ENCODE measurements around the gene CLCF1. TPM values are rescaled to one million over a fixed set of nuclear protein-coding genes. Genes with fewer than 3 reads are reported as not detected.

Gene CLCF1
- total RNA-seq, 1 donor from 2014 or later = 6.9 TPM

GRCh38 chr11:67376063-67376820 is 2.8 kb upstream of the CLCF1 start:
- no peak for DNase-seq (ENCODE audit: extremely low read depth, low read depth, low spot score)

- DNase-seq (ENCODE audit: extremely low read depth, low read depth, low spot score) = no peak
These were observed 2.1 kb upstream of the CLCF1 start for GRCh38 chr11:67375320-67376055.

- DNase-seq (ENCODE audit: extremely low read depth, low read depth, low spot score) = no peak
These were observed 1.3 kb upstream of the CLCF1 start for GRCh38 chr11:67374571-67375281.

- DNase-seq (ENCODE audit: extremely low read depth, low read depth, low spot score) = no peak
These were observed 511 bp upstream of the CLCF1 start for GRCh38 chr11:67373648-67374570.

GRCh38 chr11:67372321-67372992 is 941 bp downstream of the CLCF1 start:
- DNase-seq (ENCODE audit: extremely low read depth, low read depth, low spot score) = no peak

- no peak for DNase-seq (ENCODE audit: extremely low read depth, low read depth, low spot score)
These were observed 1.5 kb downstream of the CLCF1 start for GRCh38 chr11:67371911-67372320.

GRCh38 chr11:67371189-67371910 is 2.0 kb downstream of the CLCF1 start:
- DNase-seq (ENCODE audit: extremely low read depth, low read depth, low spot score) = no peak

GRCh38 chr11:67370351-67371076 is 2.9 kb downstream of the CLCF1 start:
- DNase-seq (ENCODE audit: extremely low read depth, low read depth, low spot score) = no peak

- no peak for DNase-seq (ENCODE audit: extremely low read depth, low read depth, low spot score)
These were observed 3.6 kb downstream of the CLCF1 start for GRCh38 chr11:67369801-67370284.

- DNase-seq (ENCODE audit: extremely low read depth, low read depth, low spot score) = no peak
These were observed 4.1 kb downstream of the CLCF1 start for GRCh38 chr11:67369275-67369674.

- DNase-seq (ENCODE audit: extremely low read depth, low read depth, low spot score) = no peak
These were observed 4.8 kb downstream of the CLCF1 start for GRCh38 chr11:67368621-67369020.

- DNase-seq (ENCODE audit: extremely low read depth, low read depth, low spot score) = no peak
These were observed 5.6 kb downstream of the CLCF1 start for GRCh38 chr11:67367761-67368227.

GRCh38 chr11:67366961-67367760 is 6.2 kb downstream of the CLCF1 start:
- no peak for DNase-seq (ENCODE audit: extremely low read depth, low read depth, low spot score)

GRCh38 chr11:67366546-67366945 is 6.9 kb downstream of the CLCF1 start:
- DNase-seq (ENCODE audit: extremely low read depth, low read depth, low spot score) = no peak

- DNase-seq (ENCODE audit: extremely low read depth, low read depth, low spot score) = no peak
These were observed 7.5 kb downstream of the CLCF1 start for GRCh38 chr11:67365736-67366444.

GRCh38 chr11:67364783-67365722 is 8.3 kb downstream of the CLCF1 start:
- DNase-seq (ENCODE audit: extremely low read depth, low read depth, low spot score) = no peak

Measured in glomerular endothelial cell (primary cell).